Measurements from ENCODE around the gene MORN4. TPM values are rescaled to one million over a fixed set of nuclear protein-coding genes. Genes with fewer than 3 reads are reported as not detected.
A peak's percentile ranks its signal among the peaks of the same experiment; 100 is the strongest.

MORN4 gene
- polyA plus RNA-seq, 1 of the 3 experiments (the other 2 are of a cell fraction): 31.4 TPM

DNA sequence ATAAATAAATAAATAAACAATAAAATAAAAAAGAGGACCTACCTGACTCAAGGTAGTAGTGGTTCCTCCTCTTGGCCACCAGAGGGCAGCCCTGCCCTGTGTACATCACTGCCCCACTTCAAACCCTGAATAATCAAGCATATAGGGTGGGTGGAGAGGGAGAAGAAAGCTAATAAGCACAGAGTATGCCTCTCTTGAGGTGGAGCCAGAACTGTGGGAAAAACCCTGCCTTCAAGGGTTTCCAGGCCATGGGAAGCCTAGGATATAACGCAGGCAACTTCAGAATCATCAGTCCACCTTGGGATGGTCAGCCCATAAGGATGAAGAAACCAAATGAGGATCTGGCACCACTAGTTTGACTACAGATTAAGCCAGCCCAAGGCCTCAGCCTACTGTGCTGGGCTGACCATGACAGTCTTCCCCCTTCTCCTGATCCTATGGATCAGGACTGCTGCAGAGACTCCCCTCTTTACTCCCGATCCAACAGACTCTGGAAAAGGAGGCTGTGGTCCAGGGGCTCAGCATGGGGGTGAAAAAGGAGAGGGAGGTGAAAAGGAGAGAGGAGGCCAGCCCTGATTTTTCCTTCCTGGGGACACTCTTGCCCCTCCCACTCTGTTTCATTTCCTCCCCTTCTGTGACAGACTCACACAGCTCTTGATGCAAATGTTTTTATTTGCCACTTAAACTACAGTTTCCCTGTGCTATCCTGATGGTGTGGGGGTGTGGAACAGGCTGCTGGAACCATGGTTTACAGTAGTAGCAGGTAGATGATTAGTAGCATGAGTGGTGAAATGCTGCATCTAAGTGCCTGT, 43.7 kb upstream of the MORN4 start:
- H3K27me3 ChIP-seq (ENCODE audit: insufficient read depth): no peaks in the 10 kb centered on the region
- ChIA-PET CTCF (interaction anchor here (0.5 to 6.8 kb wide), 41 partner anchors 7 to 357 kb away, joined by 3 to 71 read pairs (median 3); partner anchors contain the start of genes ANKRD2, AVPI1, GOLGA7B and ZFYVE27), POLR2A (interaction anchor here (0.6 to 1.1 kb wide), 2 partner anchors 17 to 48 kb away, joined by 3 read pairs; no protein-coding TSS in a partner anchor)
- H3K9ac ChIP-seq: no peak overlapping the region
- H3K27ac ChIP-seq (ENCODE audit: low read depth in 2 of 2, low read length in 1 of 2): no peak overlapping the region; a peak in 1 of 4 replicates
- DNase-seq: peak; percentile 82
- H3K4me3 ChIP-seq (ENCODE audit: low read depth in 2 of 2, low read length in 1 of 2): no peak overlapping the region; a peak in 1 of 4 replicates
- no peaks in the 10 kb centered on the region for H4K20me1 ChIP-seq (ENCODE audit: insufficient read depth)
- H3K36me3 ChIP-seq (replicated peaks in 1 of 2; ENCODE audit: control insufficient read depth in 1 of 2, insufficient read depth in 2 of 2, low read length in 1 of 2): peaks cover 23 to 44% of the 10 kb centered on the region in 2 experiments
- H3F3A ChIP-seq (replicated peaks; ENCODE audit: insufficient read depth): peaks cover 5% of the 10 kb centered on the region
- H3K9me3 ChIP-seq: no peaks in the 10 kb centered on the region
- 0 out of 2 replicates have a peak, but pooled peaks cover 3% of the 10 kb centered on the region for H3K79me2 ChIP-seq (ENCODE audit: insufficient read depth)
- WGBS (ENCODE audit: low lambda C conversion rate): 95% methylated on average over 2 of the region's 2 CpGs
- no peak overlapping the region for H2AFZ ChIP-seq (ENCODE audit: low read depth)
- no peak for TF ChIP-seq CHD2 (IDR thresholded peaks at IDR 0.05; ENCODE audit: low read length, partially characterized antibody)
- 0 out of 2 replicates have a peak, but pooled peaks have one; percentile 4 for TF ChIP-seq POLR2AphosphoS5 (IDR thresholded peaks at IDR 0.05; ENCODE audit: low read depth, low read length)
- TF ChIP-seq SIN3A (IDR thresholded peaks at IDR 0.05; ENCODE audit: borderline replicate concordance, low read depth, low read length): no peak
- TF ChIP-seq TAF1 (IDR thresholded peaks at IDR 0.05; ENCODE audit: borderline replicate concordance, low read depth, low read length): no peak
- TF ChIP-seq SMC3 (IDR thresholded peaks at IDR 0.05; ENCODE audit: low read depth, low read length): peak; percentile 72
- TF ChIP-seq RAD21 (IDR thresholded peaks at IDR 0.05; ENCODE audit: low read length): peak; percentile 85
- TF ChIP-seq, protein P1, sequence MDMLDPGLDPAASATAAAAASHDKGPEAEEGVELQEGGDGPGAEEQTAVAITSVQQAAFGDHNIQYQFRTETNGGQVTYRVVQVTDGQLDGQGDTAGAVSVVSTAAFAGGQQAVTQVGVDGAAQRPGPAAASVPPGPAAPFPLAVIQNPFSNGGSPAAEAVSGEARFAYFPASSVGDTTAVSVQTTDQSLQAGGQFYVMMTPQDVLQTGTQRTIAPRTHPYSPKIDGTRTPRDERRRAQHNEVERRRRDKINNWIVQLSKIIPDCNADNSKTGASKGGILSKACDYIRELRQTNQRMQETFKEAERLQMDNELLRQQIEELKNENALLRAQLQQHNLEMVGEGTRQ (IDR thresholded peaks at IDR 0.05; ENCODE audit: borderline replicate concordance, low read depth, low read length): no peak
- TF ChIP-seq, protein P2, sequence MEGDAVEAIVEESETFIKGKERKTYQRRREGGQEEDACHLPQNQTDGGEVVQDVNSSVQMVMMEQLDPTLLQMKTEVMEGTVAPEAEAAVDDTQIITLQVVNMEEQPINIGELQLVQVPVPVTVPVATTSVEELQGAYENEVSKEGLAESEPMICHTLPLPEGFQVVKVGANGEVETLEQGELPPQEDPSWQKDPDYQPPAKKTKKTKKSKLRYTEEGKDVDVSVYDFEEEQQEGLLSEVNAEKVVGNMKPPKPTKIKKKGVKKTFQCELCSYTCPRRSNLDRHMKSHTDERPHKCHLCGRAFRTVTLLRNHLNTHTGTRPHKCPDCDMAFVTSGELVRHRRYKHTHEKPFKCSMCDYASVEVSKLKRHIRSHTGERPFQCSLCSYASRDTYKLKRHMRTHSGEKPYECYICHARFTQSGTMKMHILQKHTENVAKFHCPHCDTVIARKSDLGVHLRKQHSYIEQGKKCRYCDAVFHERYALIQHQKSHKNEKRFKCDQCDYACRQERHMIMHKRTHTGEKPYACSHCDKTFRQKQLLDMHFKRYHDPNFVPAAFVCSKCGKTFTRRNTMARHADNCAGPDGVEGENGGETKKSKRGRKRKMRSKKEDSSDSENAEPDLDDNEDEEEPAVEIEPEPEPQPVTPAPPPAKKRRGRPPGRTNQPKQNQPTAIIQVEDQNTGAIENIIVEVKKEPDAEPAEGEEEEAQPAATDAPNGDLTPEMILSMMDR (IDR thresholded peaks at IDR 0.05): peak; percentile 82
- TF ChIP-seq, protein P3, sequence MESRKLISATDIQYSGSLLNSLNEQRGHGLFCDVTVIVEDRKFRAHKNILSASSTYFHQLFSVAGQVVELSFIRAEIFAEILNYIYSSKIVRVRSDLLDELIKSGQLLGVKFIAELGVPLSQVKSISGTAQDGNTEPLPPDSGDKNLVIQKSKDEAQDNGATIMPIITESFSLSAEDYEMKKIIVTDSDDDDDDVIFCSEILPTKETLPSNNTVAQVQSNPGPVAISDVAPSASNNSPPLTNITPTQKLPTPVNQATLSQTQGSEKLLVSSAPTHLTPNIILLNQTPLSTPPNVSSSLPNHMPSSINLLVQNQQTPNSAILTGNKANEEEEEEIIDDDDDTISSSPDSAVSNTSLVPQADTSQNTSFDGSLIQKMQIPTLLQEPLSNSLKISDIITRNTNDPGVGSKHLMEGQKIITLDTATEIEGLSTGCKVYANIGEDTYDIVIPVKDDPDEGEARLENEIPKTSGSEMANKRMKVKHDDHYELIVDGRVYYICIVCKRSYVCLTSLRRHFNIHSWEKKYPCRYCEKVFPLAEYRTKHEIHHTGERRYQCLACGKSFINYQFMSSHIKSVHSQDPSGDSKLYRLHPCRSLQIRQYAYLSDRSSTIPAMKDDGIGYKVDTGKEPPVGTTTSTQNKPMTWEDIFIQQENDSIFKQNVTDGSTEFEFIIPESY (IDR thresholded peaks at IDR 0.05; ENCODE audit: borderline replicate concordance, low read depth): no peak
- TF ChIP-seq EZH2phosphoT487 (IDR thresholded peaks at IDR 0.05; ENCODE audit: borderline replicate concordance, low read depth): no peak
- no peak for TF ChIP-seq FOXM1 (IDR thresholded peaks at IDR 0.05; ENCODE audit: low read depth)
- no peak for TF ChIP-seq JUND (IDR thresholded peaks at IDR 0.05)
- no peak overlapping the region for H3K4me2 ChIP-seq
- no peaks in the 10 kb centered on the region for H3K9me2 ChIP-seq
- peaks cover 1 to 6% of the 10 kb centered on the region in 2 experiments; a peak in 1 of 4 replicates for H3K4me1 ChIP-seq (ENCODE audit: control insufficient read depth in 1 of 2, insufficient read depth in 2 of 2, low read depth in 1 of 2, low read length in 1 of 2)
